Gastroesophageal sphincter (tissue), 4 donors: Measurements from ENCODE around the gene MAPT. TPM values are rescaled to one million over a fixed set of nuclear protein-coding genes. Genes with fewer than 3 reads are reported as not detected.
"Not testable (repeated sequence)": the region's sequence is repeated elsewhere in the genome, so short reads cannot be mapped to it uniquely, and the experiment has no call there.

Experiments used
- ATAC-seq: fragments of 150-250 bp; one replicate; pipeline ENCODE4 v1.9.1; 2016; ENCODE audit warnings: mild to moderate bottlenecking, moderate library complexity
- H3K27ac ChIP-seq, 4 donors: fragments of 200-600 bp; sonication (generic) in 3 of 4; 1 replicate in 3 of 4; 2 replicates in 1 of 4; pipeline ENCODE4 v1.5.1; 2016 to 2019
- H3K27me3 ChIP-seq: fragments of 200-600 bp; sonication (generic); one replicate; pipeline ENCODE4 v1.5.1; 2019
- H3K36me3 ChIP-seq, 2 donors: fragments of 200-600 bp; sonication (generic); one replicate each; pipeline ENCODE4 v1.5.1; 2019; ENCODE audit warnings: control low read depth in 1 of 2
- H3K4me1 ChIP-seq, 3 donors: fragments of 200-600 bp; sonication (generic); 1 replicate in 2 of 3; 2 replicates in 1 of 3; pipeline ENCODE4 v1.5.1; 2016 to 2019; ENCODE audit warnings: control low read depth in 2 of 3
- H3K4me3 ChIP-seq, 2 donors: fragments of 200-600 bp; sonication (generic); one replicate each; pipeline ENCODE4 v1.5.1; 2019; ENCODE audit warnings: mild to moderate bottlenecking in 1 of 2, moderate library complexity in 1 of 2
- H3K9me3 ChIP-seq, 3 donors: fragments of 200-600 bp; sonication (generic); one replicate each; pipeline ENCODE4 v1.5.1; 2017 to 2019; ENCODE audit warnings: control low read depth in 2 of 3
- EP300 ChIP-seq: sonication (generic); formaldehyde crosslinking; IDR thresholded peaks from one replicate; pipeline ENCODE4 v1.6.1; 2017; ENCODE audit warnings: antibody characterized with exemption, mild to moderate bottlenecking
- POLR2A ChIP-seq, 2 donors: fragments of 450-650 bp; IDR thresholded peaks; one replicate each; pipeline ENCODE4 v1.6.1; 2017; ENCODE audit warnings: antibody characterized with exemption in 2 of 2, mild to moderate bottlenecking in 2 of 2, moderate library complexity in 1 of 2
- POLR2AphosphoS5 ChIP-seq: sonication (generic); formaldehyde crosslinking; IDR thresholded peaks from one replicate; pipeline ENCODE4 v1.6.1; 2017; ENCODE audit warnings: antibody characterized with exemption
- WGBS, 2 donors: methylation state at CpG; one replicate each; pipeline ENCODE4 v1.1.5; 2018; ENCODE audit warnings: low coverage in 1 of 2; 5-methylcytosine and 5-hydroxymethylcytosine counted together
- total RNA-seq, 4 donors: library from RNA; depleted of rRNA; stranded (reverse); fragments of >200 nt; gene quantifications; one replicate each; pipeline ENCODE4 v1.1.0, GENCODE V29; 2016
- TF ChIP-seq, protein P1 (sequence below), 4 experiments: fragments of 200-600 bp in 2 of 4; fragments of 450-650 bp in 2 of 4; sonication (generic) in 1 of 4; IDR thresholded peaks; one replicate each; pipeline ENCODE4 v1.5.1; 2017 to 2019; ENCODE audit warnings: antibody characterized with exemption in 4 of 4, mild to moderate bottlenecking in 2 of 4, moderate library complexity in 2 of 4

The MAPT gene
- total RNA-seq, 4 donors from 2014 or later = 3.4 to 12.2 (median 8.5) TPM

DNA sequence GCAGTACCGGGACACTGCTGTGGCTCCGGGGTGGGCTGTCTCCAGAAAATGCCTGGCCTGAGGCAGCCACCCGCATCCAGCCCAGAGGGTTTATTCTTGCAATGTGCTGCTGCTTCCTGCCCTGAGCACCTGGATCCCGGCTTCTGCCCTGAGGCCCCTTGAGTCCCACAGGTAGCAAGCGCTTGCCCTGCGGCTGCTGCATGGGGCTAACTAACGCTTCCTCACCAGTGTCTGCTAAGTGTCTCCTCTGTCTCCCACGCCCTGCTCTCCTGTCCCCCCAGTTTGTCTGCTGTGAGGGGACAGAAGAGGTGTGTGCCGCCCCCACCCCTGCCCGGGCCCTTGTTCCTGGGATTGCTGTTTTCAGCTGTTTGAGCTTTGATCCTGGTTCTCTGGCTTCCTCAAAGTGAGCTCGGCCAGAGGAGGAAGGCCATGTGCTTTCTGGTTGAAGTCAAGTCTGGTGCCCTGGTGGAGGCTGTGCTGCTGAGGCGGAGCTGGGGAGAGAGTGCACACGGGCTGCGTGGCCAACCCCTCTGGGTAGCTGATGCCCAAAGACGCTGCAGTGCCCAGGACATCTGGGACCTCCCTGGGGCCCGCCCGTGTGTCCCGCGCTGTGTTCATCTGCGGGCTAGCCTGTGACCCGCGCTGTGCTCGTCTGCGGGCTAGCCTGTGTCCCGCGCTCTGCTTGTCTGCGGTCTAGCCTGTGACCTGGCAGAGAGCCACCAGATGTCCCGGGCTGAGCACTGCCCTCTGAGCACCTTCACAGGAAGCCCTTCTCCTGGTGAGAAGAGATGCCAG, 117.6 kb downstream of the MAPT start:
- Histone ChIP-seq H3K4me3 (no peak overlapping the region), H3K36me3 (no peaks in the 10 kb centered on the region), H3K27ac (no peak overlapping the region), H3K9me3 (no peaks in the 10 kb centered on the region), H3K27me3 (no peaks in the 10 kb centered on the region), H3K4me1 (no peaks in the 10 kb centered on the region)
- ATAC-seq = no peak
- TF ChIP-seq POLR2A (IDR thresholded peaks at IDR 0.05) = no peak
- TF ChIP-seq, protein P1, sequence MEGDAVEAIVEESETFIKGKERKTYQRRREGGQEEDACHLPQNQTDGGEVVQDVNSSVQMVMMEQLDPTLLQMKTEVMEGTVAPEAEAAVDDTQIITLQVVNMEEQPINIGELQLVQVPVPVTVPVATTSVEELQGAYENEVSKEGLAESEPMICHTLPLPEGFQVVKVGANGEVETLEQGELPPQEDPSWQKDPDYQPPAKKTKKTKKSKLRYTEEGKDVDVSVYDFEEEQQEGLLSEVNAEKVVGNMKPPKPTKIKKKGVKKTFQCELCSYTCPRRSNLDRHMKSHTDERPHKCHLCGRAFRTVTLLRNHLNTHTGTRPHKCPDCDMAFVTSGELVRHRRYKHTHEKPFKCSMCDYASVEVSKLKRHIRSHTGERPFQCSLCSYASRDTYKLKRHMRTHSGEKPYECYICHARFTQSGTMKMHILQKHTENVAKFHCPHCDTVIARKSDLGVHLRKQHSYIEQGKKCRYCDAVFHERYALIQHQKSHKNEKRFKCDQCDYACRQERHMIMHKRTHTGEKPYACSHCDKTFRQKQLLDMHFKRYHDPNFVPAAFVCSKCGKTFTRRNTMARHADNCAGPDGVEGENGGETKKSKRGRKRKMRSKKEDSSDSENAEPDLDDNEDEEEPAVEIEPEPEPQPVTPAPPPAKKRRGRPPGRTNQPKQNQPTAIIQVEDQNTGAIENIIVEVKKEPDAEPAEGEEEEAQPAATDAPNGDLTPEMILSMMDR (IDR thresholded peaks at IDR 0.05) = no peak
- TF ChIP-seq EP300 = no peak
- no peak for TF ChIP-seq POLR2AphosphoS5
- no CpG with 5 or more reads among the region's 28 CpGs for WGBS, 2 donors

DNA sequence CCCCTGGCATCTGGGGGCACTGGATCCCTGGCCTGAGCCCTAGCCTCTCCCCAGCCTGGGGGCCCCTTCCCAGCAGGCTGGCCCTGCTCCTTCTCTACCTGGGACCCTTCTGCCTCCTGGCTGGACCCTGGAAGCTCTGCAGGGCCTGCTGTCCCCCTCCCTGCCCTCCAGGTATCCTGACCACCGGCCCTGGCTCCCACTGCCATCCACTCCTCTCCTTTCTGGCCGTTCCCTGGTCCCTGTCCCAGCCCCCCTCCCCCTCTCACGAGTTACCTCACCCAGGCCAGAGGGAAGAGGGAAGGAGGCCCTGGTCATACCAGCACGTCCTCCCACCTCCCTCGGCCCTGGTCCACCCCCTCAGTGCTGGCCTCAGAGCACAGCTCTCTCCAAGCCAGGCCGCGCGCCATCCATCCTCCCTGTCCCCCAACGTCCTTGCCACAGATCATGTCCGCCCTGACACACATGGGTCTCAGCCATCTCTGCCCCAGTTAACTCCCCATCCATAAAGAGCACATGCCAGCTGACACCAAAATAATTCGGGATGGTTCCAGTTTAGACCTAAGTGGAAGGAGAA, 118.2 kb downstream of the MAPT start:
- no peaks in the 10 kb centered on the region for H3K27me3 ChIP-seq
- H3K9me3 ChIP-seq = no peaks in the 10 kb centered on the region
- H3K4me1 ChIP-seq = no peaks in the 10 kb centered on the region
- H3K36me3 ChIP-seq = no peaks in the 10 kb centered on the region
- TF ChIP-seq, protein P1 (IDR thresholded peaks at IDR 0.05) = no peak
- TF ChIP-seq EP300 (no peak), POLR2A (IDR thresholded peaks at IDR 0.05) (no peak), POLR2AphosphoS5 (no peak)
- no peak overlapping the region for H3K4me3 ChIP-seq
- H3K27ac ChIP-seq = no peak overlapping the region
- no peak for ATAC-seq
- WGBS, 2 donors = 74 to 90% methylated on average over 4 to 5 of the region's 11 CpGs

DNA sequence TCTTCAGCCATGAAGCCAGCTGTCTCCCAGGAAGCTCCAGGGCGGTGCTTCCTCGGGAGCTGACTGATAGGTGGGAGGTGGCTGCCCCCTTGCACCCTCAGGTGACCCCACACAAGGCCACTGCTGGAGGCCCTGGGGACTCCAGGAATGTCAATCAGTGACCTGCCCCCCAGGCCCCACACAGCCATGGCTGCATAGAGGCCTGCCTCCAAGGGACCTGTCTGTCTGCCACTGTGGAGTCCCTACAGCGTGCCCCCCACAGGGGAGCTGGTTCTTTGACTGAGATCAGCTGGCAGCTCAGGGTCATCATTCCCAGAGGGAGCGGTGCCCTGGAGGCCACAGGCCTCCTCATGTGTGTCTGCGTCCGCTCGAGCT, 118.8 kb downstream of the MAPT start:
- Histone ChIP-seq H3K36me3 (no peaks in the 10 kb centered on the region), H3K9me3 (no peaks in the 10 kb centered on the region), H3K27ac (no peak overlapping the region), H3K4me1 (no peaks in the 10 kb centered on the region), H3K27me3 (no peaks in the 10 kb centered on the region), H3K4me3 (no peak overlapping the region)
- no peak for ATAC-seq
- WGBS, 2 donors = 60 to 85% methylated on average over 1 to 4 of the region's 7 CpGs
- TF ChIP-seq, protein P1 (IDR thresholded peaks at IDR 0.05) = no peak
- TF ChIP-seq EP300 (no peak), POLR2A (IDR thresholded peaks at IDR 0.05) (no peak), POLR2AphosphoS5 (no peak)

DNA sequence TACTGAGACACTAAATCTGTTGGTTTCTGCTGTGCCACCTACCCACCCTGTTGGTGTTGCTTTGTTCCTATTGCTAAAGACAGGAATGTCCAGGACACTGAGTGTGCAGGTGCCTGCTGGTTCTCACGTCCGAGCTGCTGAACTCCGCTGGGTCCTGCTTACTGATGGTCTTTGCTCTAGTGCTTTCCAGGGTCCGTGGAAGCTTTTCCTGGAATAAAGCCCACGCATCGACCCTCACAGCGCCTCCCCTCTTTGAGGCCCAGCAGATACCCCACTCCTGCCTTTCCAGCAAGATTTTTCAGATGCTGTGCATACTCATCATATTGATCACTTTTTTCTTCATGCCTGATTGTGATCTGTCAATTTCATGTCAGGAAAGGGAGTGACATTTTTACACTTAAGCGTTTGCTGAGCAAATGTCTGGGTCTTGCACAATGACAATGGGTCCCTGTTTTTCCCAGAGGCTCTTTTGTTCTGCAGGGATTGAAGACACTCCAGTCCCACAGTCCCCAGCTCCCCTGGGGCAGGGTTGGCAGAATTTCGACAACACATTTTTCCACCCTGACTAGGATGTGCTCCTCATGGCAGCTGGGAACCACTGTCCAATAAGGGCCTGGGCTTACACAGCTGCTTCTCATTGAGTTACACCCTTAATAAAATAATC, 119.3 kb downstream of the MAPT start:
- TF ChIP-seq POLR2AphosphoS5 (no peak), EP300 (no peak), POLR2A (IDR thresholded peaks at IDR 0.05) (no peak)
- TF ChIP-seq, protein P1 (IDR thresholded peaks at IDR 0.05) = no peak
- Histone ChIP-seq H3K9me3 (no peaks in the 10 kb centered on the region), H3K27me3 (no peaks in the 10 kb centered on the region), H3K4me3 (no peak overlapping the region), H3K4me1 (no peaks in the 10 kb centered on the region), H3K36me3 (no peaks in the 10 kb centered on the region), H3K27ac (no peak overlapping the region)
- 64 to 76% methylated on average over 3 to 9 of the region's 9 CpGs for WGBS, 2 donors
- ATAC-seq = peak; percentile 28

DNA sequence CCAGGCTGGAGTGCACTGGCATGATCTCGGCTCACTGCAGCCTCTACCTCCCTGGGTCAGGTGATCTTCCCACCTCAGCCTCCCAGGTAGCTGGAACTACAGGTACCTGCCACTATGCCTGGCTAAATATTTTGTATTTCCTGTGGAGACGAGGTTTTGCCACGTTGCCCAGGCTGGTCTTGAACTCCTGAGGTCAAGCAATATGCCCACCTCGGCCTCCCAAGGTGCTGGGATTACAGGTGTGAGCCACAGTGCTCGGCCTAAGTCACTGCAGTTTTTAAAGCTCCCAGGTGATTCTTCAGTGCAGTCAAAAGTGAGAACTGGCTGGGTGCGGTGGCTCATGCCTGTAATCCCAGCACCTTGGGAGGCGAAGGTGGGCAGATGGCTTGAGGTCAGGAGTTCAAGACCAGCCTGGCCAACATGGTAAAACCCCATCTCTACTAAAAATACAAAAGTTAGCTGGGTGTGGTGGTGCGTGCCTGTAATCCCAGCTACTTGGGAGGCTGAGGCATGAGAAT, 125.1 kb downstream of the MAPT start:
- H3K27me3 ChIP-seq, H3K4me3 ChIP-seq, ATAC-seq, H3K4me1 ChIP-seq, H3K27ac ChIP-seq, H3K9me3 ChIP-seq: not testable (repeated sequence)
- peaks cover 0 to 18% of the 10 kb centered on the region in 2 donors for H3K36me3 ChIP-seq
- 60 to 97% methylated on average over 1 to 3 of the region's 8 CpGs for WGBS, 2 donors
